CD14-positive monocyte (primary cell): ENCODE data around the gene CSPG4. TPM values are rescaled to one million over a fixed set of nuclear protein-coding genes. Genes with fewer than 3 reads are reported as not detected.

Source experiments
- DNase-seq, 3 donors: peaks; one replicate each; pipeline ENCODE4 v3.0.0-alpha.2; 2011 to 2022
- H2AFZ ChIP-seq: 2 replicates; pipeline ENCODE4 v1.6.0; 2012; ENCODE audit warnings: mild to moderate bottlenecking, low read depth, low read length, inconsistent platforms; ENCODE audit not compliant: insufficient read depth, poor library complexity, severe bottlenecking
- H3K27ac ChIP-seq, 2 donors: 1 replicate in 1 of 2; 2 replicates in 1 of 2; pipeline ENCODE4 v1.5.1; 2012 to 2013; ENCODE audit warnings: low read length in 2 of 2, control low read depth in 1 of 2, inconsistent platforms in 1 of 2, low read depth in 1 of 2, mild to moderate bottlenecking in 1 of 2
- H3K27me3 ChIP-seq, 2 donors: one replicate each; pipeline versions ENCODE4 v1.6.0 to v1.6.1; 2011 to 2013; ENCODE audit warnings: low read length in 2 of 2; ENCODE audit not compliant: control insufficient read depth in 2 of 2, insufficient read depth in 2 of 2
- H3K36me3 ChIP-seq, 2 donors: replicated peaks in 1 of 2; 1 replicate in 1 of 2; 2 replicates in 1 of 2; pipeline versions ENCODE4 v1.5.1 to v1.6.1; 2012 to 2013; ENCODE audit warnings: low read length in 2 of 2, control low read depth in 1 of 2, inconsistent platforms in 1 of 2, mild to moderate bottlenecking in 1 of 2; ENCODE audit not compliant: insufficient read depth in 2 of 2, control insufficient read depth in 1 of 2
- H3K4me1 ChIP-seq, 2 donors: 1 replicate in 1 of 2; 2 replicates in 1 of 2; pipeline versions ENCODE4 v1.5.1 to v1.6.1; 2012 to 2013; ENCODE audit warnings: low read length in 2 of 2, control low read depth in 1 of 2, inconsistent platforms in 1 of 2, mild to moderate bottlenecking in 1 of 2, moderate library complexity in 1 of 2; ENCODE audit not compliant: insufficient read depth in 2 of 2, control insufficient read depth in 1 of 2
- H3K4me2 ChIP-seq: replicated peaks from 2 replicates; pipeline ENCODE3; 2012; ENCODE audit warnings: low read length, moderate library complexity, mild to moderate bottlenecking; ENCODE audit not compliant: poor library complexity, severe bottlenecking; ENCODE audit errors: extremely low read depth
- H3K4me3 ChIP-seq, 3 experiments: fragments of 200-600 bp in 1 of 3; sonication (generic) in 1 of 3; replicated peaks in 1 of 3; 1 replicate in 2 of 3; 2 replicates in 1 of 3; pipeline ENCODE4 v1.5.1; 2011 to 2013; ENCODE audit warnings: low read length in 3 of 3, mild to moderate bottlenecking in 3 of 3, control low read depth in 2 of 3, low read depth in 2 of 3, inconsistent platforms in 1 of 3, moderate library complexity in 1 of 3
- H3K79me2 ChIP-seq: 2 replicates; pipeline ENCODE4 v1.6.0; 2012; ENCODE audit warnings: mild to moderate bottlenecking, control low read depth, inconsistent platforms, low read length, moderate library complexity; ENCODE audit not compliant: insufficient read depth
- H3K9ac ChIP-seq: 2 replicates; pipeline ENCODE4 v1.6.0; 2017; ENCODE audit warnings: low read length, mild to moderate bottlenecking; ENCODE audit not compliant: insufficient read depth, poor library complexity, severe bottlenecking
- H3K9me3 ChIP-seq, 2 donors: replicated peaks in 1 of 2; 1 replicate in 1 of 2; 2 replicates in 1 of 2; pipeline versions ENCODE4 v1.5.1 to v1.6.1; 2012 to 2013; ENCODE audit warnings: low read length in 2 of 2, control low read depth in 1 of 2; ENCODE audit not compliant: control insufficient read depth in 1 of 2, insufficient read depth in 1 of 2
- H4K20me1 ChIP-seq: 2 replicates; pipeline ENCODE4 v1.6.0; 2012; ENCODE audit warnings: mild to moderate bottlenecking, low read length, control low read depth, moderate library complexity; ENCODE audit not compliant: insufficient read depth
- H3K27ac Mint-ChIP-seq, 7 donors: one replicate each; pipeline ENCODE4 v1.8.0; 2020; ENCODE audit warnings: mild to moderate bottlenecking in 7 of 7, mixed read lengths in 7 of 7, moderate library complexity in 6 of 7, inconsistent platforms in 2 of 7
- H3K27me3 Mint-ChIP-seq, 3 donors: one replicate each; pipeline ENCODE4 v1.8.0; 2021 to 2022; ENCODE audit warnings: low read depth in 3 of 3, mild to moderate bottlenecking in 3 of 3, mixed read lengths in 3 of 3, moderate library complexity in 3 of 3, inconsistent platforms in 1 of 3
- H3K36me3 Mint-ChIP-seq, 2 donors: one replicate each; pipeline ENCODE4 v1.8.0; 2020; ENCODE audit warnings: mixed read lengths in 2 of 2, inconsistent platforms in 1 of 2, mild to moderate bottlenecking in 1 of 2
- H3K4me1 Mint-ChIP-seq: one replicate; pipeline ENCODE4 v1.8.0; 2020; ENCODE audit warnings: mild to moderate bottlenecking, mixed read lengths
- H3K4me3 Mint-ChIP-seq, 2 donors: one replicate each; pipeline ENCODE4 v1.8.0; 2020; ENCODE audit warnings: mild to moderate bottlenecking in 2 of 2, mixed read lengths in 2 of 2, moderate library complexity in 1 of 2
- H3K9me3 Mint-ChIP-seq, 7 donors: one replicate each; pipeline ENCODE4 v1.8.0; 2020 to 2022; ENCODE audit warnings: mixed read lengths in 7 of 7, mild to moderate bottlenecking in 6 of 7, moderate library complexity in 6 of 7, inconsistent platforms in 2 of 7
- WGBS: methylation state at CpG from one replicate; pipeline ENCODE4 v1.1.5; 2013; ENCODE audit warnings: missing lambda C conversion rate; ENCODE audit not compliant: insufficient coverage; 5-methylcytosine and 5-hydroxymethylcytosine counted together
- intact Hi-C, 2 donors: fragments of 100-400 bp; cut with micrococcal nuclease; formaldehyde crosslinking; loops; one replicate each; pipeline versions ENCODE4 v1.15.0 to v1.15.1; 2023
- polyA plus RNA-seq, 3 donors: library from polyadenylated mRNA; depleted of rRNA in 1 of 3; unstranded in 2 of 3; stranded (reverse) in 1 of 3; fragments of 300-500 nt in 2 of 3; fragments of >200 nt in 1 of 3; fragmentation: Illumina TruSeq in 2 of 3; gene quantifications; 1 replicate in 2 of 3; 2 replicates in 1 of 3; pipeline ENCODE4 v1.2.3, GENCODE V29; 2012 to 2021
- TF ChIP-seq, protein P1 (sequence below): fragments of 200-600 bp; IDR thresholded peaks from one replicate; pipeline ENCODE4 v1.8.0; 2022; ENCODE audit warnings: antibody characterized with exemption, mild to moderate bottlenecking

CSPG4 gene
- polyA plus RNA-seq, 3 donors, result not detected

DNA sequence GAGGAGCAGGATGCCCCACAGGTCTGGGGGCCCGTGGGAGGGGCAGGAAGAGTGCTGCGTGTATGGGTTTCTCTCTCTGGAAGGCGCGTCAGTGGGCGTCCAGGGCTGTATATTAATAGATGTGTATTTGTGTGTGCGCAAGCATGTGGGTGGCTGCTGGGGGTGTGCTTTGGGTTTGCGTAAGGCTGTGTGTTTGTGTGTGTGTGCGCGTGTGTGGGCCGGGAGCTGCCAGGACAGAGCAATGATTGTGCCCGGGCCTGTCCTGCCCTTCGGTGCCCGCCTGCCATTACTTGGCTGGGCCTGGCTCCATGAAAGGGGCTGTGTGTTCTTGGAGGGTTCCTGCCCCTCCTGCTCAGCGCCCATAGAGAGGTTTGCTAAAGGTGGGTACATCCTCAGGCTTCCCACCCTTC lies 16.3 kb downstream of the CSPG4 start:
- H2AFZ ChIP-seq, result no peak overlapping the region
- Mint-ChIP-seq H3K9me3 (peaks cover 0 to 3% (median 0%) of the 10 kb centered on the region in 7 donors), H3K36me3 (peaks cover 0 to 2% of the 10 kb centered on the region in 2 donors), H3K27me3 (peaks cover 44 to 49% (median 48%) of the 10 kb centered on the region in 3 donors), H3K27ac (peak overlapping the region in 2 of 7 donors; percentile 58 to 67), H3K4me3 (peak overlapping the region in 1 of 2 donors; percentile 59), H3K4me1 (peaks cover 57% of the 10 kb centered on the region)
- H3K36me3 ChIP-seq, result no peaks in the 10 kb centered on the region
- WGBS, result 23% methylated on average over 2 of the region's 14 CpGs
- intact Hi-C loops, result no loop called here
- no peak overlapping the region for H3K9ac ChIP-seq
- peaks cover 4 to 36% of the 10 kb centered on the region in 2 donors for H3K27me3 ChIP-seq
- H3K4me1 ChIP-seq, result peaks cover 48 to 53% of the 10 kb centered on the region in 2 donors
- H3K4me3 ChIP-seq, result no peak overlapping the region
- no peak for DNase-seq
- no peaks in the 10 kb centered on the region for H3K79me2 ChIP-seq
- H3K4me2 ChIP-seq, result no peak overlapping the region
- H3K27ac ChIP-seq, result no peak overlapping the region
- no peaks in the 10 kb centered on the region for H4K20me1 ChIP-seq
- TF ChIP-seq, protein P1, sequence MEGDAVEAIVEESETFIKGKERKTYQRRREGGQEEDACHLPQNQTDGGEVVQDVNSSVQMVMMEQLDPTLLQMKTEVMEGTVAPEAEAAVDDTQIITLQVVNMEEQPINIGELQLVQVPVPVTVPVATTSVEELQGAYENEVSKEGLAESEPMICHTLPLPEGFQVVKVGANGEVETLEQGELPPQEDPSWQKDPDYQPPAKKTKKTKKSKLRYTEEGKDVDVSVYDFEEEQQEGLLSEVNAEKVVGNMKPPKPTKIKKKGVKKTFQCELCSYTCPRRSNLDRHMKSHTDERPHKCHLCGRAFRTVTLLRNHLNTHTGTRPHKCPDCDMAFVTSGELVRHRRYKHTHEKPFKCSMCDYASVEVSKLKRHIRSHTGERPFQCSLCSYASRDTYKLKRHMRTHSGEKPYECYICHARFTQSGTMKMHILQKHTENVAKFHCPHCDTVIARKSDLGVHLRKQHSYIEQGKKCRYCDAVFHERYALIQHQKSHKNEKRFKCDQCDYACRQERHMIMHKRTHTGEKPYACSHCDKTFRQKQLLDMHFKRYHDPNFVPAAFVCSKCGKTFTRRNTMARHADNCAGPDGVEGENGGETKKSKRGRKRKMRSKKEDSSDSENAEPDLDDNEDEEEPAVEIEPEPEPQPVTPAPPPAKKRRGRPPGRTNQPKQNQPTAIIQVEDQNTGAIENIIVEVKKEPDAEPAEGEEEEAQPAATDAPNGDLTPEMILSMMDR, result no peak
- no peaks in the 10 kb centered on the region for H3K9me3 ChIP-seq

DNA sequence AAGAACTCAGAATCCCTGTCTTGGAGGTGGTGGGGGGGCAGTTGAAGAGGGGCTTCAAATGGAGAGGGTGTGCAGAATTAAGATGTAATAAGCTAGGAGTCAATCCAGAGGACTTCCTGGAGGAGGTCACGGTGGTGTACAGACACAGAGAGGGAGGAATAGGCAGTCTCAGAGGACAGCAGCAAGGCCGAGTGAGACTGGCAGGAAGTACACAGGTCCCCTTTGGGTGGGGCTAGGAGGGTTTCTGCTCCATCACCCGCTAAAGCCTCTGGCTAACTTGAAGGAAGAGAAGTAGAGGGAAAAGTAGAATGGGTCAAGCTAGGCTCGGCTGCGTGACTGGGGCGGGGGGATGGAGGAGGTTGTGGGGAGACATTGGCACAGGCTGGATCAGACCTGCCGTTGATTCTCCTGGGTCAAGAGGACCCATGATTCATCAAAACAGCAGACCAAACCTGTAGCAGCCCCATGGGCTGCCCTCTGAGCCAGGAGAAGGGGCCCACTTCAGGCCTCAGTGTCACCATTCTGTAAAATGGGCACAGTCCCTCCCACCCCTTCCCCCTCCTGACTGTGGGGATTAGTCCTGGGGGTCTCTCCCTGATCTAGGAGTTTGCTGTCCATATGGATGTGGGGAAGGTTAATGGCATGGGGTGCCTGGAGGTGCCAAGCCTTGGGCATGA lies 16.9 kb downstream of the CSPG4 start:
- H3K36me3 Mint-ChIP-seq, result peaks cover 0 to 2% of the 10 kb centered on the region in 2 donors
- no peak overlapping the region for H3K27ac ChIP-seq
- H3K4me1 Mint-ChIP-seq, result peaks cover 53% of the 10 kb centered on the region

More for the DNA sequence above, 16.9 kb downstream of the CSPG4 start:
- intact Hi-C loops, result no loop called here
- Histone ChIP-seq H3K4me2 (no peak overlapping the region), H3K9me3 (no peaks in the 10 kb centered on the region), H3K79me2 (no peaks in the 10 kb centered on the region), H3K27me3 (peaks cover 4 to 36% of the 10 kb centered on the region in 2 donors), H2AFZ (no peak overlapping the region), H3K36me3 (no peaks in the 10 kb centered on the region), H4K20me1 (no peaks in the 10 kb centered on the region), H3K4me1 (peaks cover 43 to 48% of the 10 kb centered on the region in 2 donors), H3K4me3 (no peak overlapping the region), H3K9ac (no peak overlapping the region)
- DNase-seq, result no peak
- Mint-ChIP-seq H3K27ac (peak overlapping the region in 1 of 7 donors; percentile 58), H3K4me3 (peak overlapping the region in 1 of 2 donors; percentile 67), H3K27me3 (peaks cover 45 to 53% (median 49%) of the 10 kb centered on the region in 3 donors), H3K9me3 (peaks cover 0 to 3% (median 0%) of the 10 kb centered on the region in 7 donors)
- TF ChIP-seq, protein P1, result no peak
- WGBS, result 32% methylated on average over 3 of the region's 7 CpGs
